ENCODE data around the gene MYO1C.

MYO1C gene

DNA sequence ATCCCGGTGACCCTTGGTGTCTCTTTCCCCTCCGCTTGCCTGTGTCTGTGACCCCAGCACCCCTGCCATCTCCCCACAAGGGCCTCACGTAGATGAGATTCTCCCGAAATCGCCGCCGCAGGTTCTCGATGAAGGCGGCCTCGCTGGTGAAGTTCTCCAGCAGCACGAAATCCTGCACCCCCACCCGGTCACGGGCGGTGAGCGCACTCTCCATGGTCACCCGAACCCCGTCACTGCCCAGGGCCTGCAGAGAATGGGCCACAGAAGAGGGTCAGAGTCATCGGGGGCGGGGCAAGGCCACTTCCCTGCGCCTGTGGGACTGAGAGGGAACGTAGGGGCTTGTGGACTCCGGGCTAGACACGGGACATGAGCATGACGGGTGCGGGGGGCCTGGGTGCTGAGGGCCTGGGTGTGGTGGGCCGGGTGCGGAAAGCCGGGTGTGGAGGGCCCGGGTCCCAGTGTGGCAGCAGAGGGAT, 8.4 kb downstream of the MYO1C start:
- DNase-seq, result no peak

DNA sequence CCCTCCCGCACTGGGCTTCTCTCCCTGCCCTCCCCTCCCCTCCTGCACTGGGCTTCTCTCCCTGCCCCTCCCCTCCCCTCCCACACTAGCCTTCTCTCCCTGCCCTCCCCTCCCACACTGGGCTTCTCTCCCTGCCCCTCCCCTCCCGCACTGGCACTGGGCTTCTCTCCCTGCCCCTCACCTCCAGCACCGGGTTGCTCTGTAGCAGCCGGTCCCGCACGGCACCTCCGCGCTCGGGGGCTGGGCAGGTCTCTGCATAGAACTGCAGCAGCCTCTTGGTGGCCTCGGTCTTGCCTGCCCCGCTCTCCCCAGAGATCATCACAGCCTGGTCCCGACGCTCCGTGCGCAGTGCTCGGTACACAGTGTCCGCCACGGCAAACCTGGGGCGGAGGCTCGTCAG, 9.8 kb downstream of the MYO1C start:
- DNase-seq, result no peak

DNA sequence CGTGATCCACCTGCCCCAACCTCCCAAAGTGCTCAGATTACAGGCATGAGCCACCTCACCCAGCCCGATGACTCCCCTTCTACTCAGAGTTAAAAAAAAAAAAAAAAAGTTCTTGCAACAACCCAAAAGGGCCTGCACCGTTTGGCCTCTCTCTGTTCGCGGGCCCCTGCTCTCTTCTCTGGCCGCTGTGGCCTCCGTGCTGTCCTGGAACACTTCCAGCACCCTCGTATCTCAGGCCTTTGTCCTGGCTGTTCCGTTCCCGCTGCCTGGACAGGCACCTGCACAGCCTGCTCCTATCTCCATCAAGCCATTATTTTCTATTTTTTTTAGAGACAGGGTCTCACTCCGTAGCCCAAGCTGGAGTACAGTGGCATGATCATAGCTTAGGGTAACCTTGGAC, 10.8 kb downstream of the MYO1C start:
- no peak for DNase-seq

DNA sequence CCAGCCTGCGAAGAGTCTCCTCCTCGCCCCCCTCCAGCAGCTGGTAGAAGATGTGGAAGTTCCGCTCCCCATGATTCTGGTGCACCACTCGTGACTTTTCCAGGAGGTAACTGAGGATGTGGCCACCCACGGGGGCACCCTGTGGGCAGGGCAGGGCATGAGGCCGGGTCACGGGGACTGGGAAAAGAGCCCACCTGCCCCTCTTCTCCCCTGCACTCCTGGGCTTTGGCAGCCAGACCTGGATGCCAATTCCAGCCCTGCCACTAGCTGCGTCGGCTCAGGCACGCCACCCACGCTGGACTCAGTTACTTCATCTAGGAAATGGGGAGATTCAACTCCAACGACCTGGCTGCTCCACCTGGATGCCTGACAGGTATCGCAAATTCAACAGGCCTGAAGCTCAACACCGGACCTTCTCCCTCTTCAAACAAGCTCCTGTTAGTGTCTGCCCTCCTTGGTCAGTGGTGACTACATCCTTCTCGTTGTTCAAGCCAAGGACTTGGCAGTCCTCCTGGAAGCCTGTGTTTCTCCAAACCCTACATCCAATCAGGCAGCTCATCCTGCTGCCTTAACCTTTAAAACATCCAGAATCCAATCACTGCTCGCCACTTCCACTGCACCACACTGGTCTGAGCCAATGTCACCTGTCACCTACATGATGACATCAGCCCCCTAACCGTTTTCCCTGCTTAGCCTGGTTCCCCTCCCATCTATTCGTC, 11.6 kb downstream of the MYO1C start:
- no peak for DNase-seq

DNA sequence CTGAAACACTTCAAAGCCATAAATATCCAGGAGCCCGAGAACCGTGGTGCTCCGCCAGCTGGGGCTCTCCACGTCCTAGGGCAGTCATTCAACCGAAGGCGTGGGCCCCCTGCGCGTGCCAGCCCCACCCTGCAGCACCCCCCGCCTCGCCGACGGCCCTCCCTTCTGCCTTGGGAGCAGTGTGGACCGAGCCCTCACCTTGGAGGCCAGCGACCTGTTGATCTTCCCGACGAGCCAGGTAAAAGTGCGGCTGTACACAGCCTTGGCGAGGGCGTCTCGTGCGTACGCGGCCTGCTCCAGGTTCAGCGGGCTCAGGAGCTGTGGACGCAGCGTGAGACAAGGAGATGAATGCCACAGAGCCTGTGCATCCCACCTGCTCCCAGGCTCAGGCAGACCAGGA, 14.1 kb downstream of the MYO1C start:
- no peak for DNase-seq

GRCh38 chr17:1475321-1475854, 17.1 kb downstream of the MYO1C start:
- no peak for DNase-seq

GRCh38 chr17:1474402-1475189, 17.9 kb downstream of the MYO1C start:
- DNase-seq, result no peak

- DNase-seq, result no peak
Measured at GRCh38 chr17:1473841-1474240, 18.6 kb downstream of the MYO1C start.

DNA sequence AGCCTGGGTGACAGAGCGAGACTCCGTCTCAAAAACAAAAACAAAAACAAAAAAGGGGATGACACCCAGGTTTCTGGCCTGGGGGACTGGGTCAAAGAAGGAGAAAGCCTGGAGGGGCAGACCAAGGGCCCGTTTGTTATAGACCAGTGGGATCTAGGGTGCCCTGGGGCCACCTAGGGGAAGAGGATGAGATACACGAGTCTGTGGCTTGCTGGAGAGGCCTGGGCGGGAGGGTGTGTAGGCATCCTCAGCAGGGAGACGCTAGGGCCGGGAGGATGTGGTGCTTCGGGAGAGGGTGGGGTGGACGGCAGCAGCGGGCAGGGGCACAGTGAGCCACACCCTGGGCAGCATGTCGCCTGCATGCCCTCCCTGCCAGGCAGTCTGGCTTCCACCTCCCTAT, 19.3 kb downstream of the MYO1C start:
- DNase-seq, result no peak

GRCh38 chr17:1471911-1472821, 20.3 kb downstream of the MYO1C start:
- no peak for DNase-seq

DNA sequence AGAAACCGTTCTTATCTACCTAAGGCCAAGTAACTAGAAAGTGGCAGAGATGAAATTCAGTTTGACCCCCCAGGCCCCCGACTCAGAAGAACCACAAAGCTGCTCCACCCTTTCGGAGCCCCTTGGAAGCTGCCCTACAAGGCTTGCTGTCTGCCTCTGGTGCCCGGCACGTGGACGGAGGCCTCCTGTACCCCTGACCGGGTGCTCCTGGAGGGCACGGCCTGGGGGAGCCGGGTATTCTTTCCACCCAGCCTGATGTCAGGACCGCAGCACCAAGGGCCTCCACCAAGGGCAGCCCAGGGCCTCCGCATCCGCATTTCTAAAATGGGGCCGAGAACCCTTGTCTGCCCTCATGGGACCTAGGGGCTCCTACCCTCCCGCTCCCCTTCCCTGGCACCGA, 21.0 kb downstream of the MYO1C start:
- no peak for DNase-seq

DNA sequence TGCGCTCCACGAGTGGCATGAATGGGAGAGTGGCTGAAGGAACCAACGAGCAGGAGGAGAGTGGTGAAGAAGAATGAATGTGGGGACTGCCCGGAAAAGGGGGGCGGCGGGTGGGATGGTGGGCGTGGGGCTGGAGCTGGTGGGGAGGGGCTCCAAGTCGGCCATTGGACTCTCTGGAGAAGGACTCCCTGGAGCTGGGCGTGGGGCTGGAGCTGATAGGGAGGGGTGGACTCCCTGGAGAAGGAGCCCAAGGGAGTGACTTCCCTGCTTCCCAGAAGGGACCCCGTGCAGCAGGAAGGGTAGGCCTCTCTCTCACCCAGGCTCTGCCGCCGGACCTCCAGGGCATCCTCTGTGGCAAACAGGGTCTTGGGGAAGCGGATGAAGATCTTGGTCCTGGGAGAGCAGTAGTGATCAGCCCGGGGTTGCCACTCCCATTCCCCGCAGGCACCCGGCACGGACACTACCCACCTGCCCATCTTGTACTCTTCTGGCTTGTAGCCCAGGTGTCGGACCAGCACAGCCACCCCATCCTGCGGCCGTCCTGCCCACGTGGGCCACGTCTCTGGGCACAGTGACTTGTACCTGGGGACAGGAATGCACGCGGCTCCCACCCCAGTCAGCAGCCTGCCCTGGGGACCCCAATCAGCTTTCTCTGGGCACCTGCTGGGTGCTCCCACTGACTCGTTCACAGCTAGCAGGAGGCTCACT, 21.6 kb downstream of the MYO1C start:
- no peak for DNase-seq

GRCh38 chr17:1470071-1470754, 22.3 kb downstream of the MYO1C start:
- DNase-seq, result no peak

GRCh38 chr17:1469231-1469852, 23.1 kb downstream of the MYO1C start:
- no peak for DNase-seq

DNA sequence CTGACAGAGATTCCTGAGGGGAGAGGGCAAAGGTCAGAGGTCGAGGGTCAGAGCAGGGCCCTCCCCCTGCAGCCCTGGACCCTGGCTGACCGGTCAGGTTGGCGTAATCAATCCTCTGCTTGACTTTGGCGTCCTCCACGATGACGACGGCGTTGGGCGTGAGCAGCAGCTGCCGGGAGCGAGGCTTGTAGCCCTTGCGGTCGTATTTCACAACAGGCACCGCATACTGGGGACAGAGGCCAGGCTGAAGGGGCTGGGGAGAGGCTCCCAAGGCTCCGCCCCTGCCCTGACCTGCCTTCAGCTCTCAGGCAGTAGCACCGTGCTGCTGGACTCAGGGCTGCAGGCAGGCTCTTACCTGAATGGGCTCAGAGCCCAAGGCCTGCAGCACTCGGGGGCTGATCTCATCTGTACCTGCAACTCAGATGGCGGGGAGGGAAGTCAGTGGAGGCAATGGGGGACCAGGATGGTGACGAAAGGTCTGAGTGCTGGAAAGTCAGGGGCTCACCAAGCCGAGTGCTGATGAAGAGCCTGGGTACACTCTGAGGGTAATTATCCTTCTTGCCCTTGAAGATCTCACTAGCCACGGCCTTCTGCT, 24.5 kb downstream of the MYO1C start:
- DNase-seq, result no peak

- no peak for DNase-seq
Measured at GRCh38 chr17:1467258-1467657, 25.2 kb downstream of the MYO1C start.

DNA sequence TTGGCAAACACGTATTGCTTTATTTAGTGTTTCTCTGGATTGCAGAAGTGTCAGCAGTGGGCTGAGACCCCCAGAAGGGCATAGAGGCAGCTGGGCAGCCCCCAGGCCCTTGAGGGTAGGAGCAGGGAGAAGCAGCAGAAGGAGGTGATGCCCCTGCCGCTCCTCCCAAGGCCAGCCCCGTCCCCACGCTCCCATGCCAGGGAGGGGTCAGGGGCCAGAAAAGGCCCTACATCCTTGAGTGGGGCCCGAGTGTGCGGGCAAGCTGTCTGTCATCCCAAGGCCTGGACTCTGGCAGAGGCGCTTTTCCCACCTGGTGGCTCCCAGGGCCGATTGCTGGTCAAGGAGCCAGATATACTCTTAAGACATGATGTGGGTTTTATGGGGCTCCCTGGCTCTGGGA, 28.3 kb downstream of the MYO1C start:
- no peak for DNase-seq

GRCh38 chr17:1462164-1463112, 30.0 kb downstream of the MYO1C start:
- DNase-seq, result no peak

DNA sequence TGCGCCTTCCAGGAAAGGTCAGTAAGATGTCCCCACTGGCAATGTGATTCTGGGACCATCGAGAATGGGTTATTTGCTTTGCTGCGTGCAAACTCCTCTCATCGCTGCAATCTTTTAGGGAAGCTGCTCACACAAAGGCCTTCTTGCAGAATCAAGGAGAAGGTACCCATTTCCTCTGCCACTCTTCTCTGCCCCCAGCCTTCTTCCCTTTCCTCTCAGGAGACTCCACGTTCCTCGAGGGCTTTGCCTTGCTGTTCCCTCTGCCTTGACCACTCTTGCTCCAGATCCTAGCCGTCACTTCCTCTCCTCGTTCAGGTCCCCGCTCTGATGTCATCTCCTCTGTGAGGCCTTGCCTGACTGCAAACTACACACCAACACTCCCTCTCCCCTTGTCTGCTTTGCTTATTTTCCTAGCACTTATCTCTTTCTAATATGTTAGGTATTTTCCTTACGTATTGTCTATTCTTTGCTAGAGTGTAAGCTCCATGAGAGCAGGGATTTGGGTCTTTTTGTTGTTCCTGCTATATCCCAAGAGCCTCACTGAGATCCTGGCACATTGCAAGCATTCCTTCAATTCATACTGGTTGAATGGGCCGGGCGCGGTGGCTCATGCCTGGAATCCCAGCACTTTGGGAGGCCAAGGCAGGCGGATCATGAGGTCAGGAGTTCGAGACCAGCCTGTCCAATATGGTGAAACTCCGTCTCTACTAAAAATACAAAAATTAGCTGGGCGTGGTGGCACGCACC, 31.1 kb downstream of the MYO1C start:
- DNase-seq, result no peak
